Measurements from ENCODE around the gene PIN1.

- TF ChIP-seq, protein P1, sequence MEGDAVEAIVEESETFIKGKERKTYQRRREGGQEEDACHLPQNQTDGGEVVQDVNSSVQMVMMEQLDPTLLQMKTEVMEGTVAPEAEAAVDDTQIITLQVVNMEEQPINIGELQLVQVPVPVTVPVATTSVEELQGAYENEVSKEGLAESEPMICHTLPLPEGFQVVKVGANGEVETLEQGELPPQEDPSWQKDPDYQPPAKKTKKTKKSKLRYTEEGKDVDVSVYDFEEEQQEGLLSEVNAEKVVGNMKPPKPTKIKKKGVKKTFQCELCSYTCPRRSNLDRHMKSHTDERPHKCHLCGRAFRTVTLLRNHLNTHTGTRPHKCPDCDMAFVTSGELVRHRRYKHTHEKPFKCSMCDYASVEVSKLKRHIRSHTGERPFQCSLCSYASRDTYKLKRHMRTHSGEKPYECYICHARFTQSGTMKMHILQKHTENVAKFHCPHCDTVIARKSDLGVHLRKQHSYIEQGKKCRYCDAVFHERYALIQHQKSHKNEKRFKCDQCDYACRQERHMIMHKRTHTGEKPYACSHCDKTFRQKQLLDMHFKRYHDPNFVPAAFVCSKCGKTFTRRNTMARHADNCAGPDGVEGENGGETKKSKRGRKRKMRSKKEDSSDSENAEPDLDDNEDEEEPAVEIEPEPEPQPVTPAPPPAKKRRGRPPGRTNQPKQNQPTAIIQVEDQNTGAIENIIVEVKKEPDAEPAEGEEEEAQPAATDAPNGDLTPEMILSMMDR (IDR thresholded peaks at IDR 0.05; ENCODE audit: low read depth, low read length) = no peak
- TF ChIP-seq MAX (IDR thresholded peaks at IDR 0.05; ENCODE audit: low read depth, low read length) = no peak
Observed at GRCh38 chr19:9789066-9789465, 46.1 kb upstream of the PIN1 start.

Measured in NB4 (cell line).